ENCODE measurements around the gene PJA2.
"Not testable (repeated sequence)": the region's sequence is repeated elsewhere in the genome, so short reads cannot be mapped to it uniquely, and the experiment has no call there.

Gene PJA2

DNA sequence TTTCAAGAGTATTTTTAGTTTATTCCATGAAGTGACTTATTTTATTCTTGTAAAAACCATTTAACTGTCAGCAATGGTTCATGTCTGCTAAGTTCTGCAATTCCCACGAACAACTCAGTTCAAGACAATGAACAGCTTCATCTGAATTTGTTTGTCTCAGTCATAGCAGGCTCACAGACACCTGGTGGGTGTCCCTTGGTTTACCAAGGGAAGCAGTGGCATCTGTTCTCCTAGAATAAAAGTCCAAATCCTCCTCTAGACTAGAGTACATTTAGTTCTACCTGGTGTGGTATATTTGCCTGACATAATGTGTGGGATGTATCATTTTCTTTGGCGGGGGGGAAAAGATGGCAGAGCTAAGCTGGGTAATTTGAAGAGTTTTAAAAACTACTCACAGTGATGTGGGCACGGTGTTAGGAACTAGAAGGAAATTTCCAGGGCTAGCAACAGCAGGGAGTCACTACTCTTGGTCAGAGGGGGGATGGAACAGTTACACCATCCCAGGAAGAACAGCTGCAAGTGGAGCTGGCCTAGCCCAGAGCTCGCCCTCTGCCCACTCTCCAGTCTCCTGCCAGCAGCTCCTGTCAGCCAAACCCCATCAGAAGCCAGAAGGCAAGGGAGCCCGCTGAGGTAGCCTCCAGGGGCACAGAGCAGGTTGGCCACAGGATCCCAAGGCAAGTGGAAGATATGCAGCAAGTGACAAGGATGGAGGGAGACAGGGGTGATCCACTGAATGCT, 100.3 kb downstream of the PJA2 start:
- DNase-seq (ENCODE audit: low read depth): no peak

DNA sequence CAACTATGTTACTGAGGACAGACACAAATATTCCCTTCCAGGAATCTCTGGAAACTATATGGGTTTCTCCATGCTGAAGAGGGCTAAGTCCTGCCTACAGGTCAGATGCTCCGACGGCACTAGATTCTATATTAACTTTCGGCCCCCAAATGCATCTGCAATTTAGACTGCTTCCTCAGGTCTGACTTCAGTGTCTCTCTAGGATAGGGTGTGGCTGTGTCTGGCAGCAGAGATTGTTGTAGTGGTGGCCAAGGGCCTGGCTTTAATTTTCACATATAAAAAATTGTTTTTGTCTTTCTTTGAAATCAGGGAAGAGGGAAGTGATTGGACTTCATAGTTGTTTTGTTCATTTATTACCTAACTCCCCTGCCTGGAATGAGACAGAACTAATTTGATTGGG, 101.8 kb downstream of the PJA2 start:
- DNase-seq (ENCODE audit: low read depth): no peak

DNA sequence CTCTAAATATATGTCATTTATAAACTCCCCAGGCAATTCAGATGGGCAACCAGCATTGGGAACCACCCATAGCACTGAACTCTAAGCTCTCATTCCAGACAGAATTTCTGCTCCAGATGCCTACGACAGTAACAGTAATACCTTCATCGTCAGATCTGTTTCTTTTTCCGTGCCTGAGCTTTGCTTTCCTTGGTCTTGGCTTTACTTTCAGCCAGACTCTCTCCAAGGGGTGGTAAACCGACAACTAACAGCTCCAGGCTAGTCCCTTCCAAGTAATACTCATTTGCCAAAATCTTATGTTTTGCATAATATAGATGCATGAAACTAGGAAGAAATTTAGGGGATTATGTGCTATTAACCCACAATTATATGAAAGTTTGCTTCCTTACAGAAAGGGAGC, 102.3 kb downstream of the PJA2 start:
- no peak for DNase-seq (ENCODE audit: low read depth)

- no peak for DNase-seq (ENCODE audit: low read depth)
Observed at GRCh38 chr5:109305352-109305751, 104.4 kb downstream of the PJA2 start.

GRCh38 chr5:109304309-109304708, 105.5 kb downstream of the PJA2 start:
- no peak for DNase-seq (ENCODE audit: low read depth)

GRCh38 chr5:109300367-109300766, 109.4 kb downstream of the PJA2 start:
- no peak for DNase-seq (ENCODE audit: low read depth)

GRCh38 chr5:109299557-109299956, 110.2 kb downstream of the PJA2 start:
- DNase-seq (ENCODE audit: low read depth): no peak

- no peak for DNase-seq (ENCODE audit: low read depth)
Observed at GRCh38 chr5:109298794-109299193, 111.0 kb downstream of the PJA2 start.

DNA sequence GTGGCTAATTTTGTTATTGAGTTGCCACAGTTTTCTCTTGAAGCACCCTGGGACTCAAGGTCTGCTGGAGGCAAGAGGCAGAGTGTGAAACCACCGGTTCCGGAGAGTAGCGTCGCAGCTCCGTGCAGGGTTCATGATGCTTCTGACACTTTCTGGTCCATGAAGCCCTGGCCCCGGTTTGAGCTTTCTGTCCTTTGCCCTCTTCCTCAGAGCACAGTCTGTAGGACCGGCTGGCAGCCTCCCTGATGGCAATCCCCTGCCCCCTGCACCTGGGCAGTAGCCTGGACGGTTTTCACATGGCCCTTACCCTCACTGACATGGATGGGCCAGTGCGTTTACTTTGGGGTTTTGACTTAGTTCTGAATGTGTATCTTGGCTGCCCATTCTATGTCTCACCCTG, 111.9 kb downstream of the PJA2 start:
- no peak for DNase-seq (ENCODE audit: low read depth)

DNA sequence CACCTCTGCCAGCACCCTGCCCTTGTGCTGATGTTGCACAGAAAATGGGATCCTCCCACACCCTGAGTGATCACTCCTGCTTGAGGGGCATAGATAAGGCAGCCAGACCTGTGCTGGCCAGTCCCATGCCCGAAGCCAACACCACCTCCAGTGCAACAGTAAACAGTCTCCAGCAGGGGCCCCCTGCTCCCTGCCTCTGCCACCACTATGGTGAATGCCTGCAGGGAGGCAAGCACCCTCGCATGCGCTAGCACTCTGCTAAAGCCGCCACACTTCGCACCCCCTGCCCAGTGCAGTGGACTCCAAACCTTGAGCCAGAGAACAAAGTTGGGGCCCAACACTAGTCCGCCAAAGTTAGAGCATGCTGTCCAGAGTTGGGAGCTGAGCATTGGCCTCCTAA, 118.7 kb downstream of the PJA2 start:
- no peak for DNase-seq (ENCODE audit: low read depth)

DNA sequence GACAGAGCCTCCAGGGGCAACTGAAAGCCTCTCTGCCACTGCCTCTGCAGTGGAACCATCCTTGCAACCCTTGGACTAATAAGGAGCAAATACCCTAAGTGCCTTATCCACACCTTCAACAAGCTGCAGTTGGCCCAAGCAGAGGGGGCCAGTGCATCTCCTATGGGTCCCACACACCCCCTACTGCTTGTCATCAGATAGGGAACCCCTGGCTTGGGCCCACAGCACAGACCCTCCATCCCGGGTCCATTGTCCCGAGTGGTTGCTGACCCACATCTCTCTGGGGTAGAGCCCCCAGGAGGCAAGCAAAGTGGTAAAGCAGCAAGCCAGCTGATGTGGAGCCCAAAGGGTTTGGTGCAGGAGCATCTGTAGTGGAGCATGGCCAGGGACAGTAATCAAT, 119.5 kb downstream of the PJA2 start:
- DNase-seq (ENCODE audit: low read depth): no peak

GRCh38 chr5:109286628-109287027, 123.1 kb downstream of the PJA2 start:
- DNase-seq (ENCODE audit: low read depth): not testable (repeated sequence)
